HepG2 (cell line): ENCODE results near the gene KIAA1958. TPM values are rescaled to one million over a fixed set of nuclear protein-coding genes. Genes with fewer than 3 reads are reported as not detected.

Experiments
- AFF4 ChIP-seq: sonication (generic); formaldehyde crosslinking; IDR thresholded peaks from 2 replicates; pipeline ENCODE4 v1.4.0; 2020; ENCODE audit warnings: missing genetic modification reagents
- BRF2 ChIP-seq: sonication (generic); formaldehyde crosslinking; IDR thresholded peaks from 2 replicates; pipeline ENCODE4 v1.8.1; 2022; ENCODE audit warnings: mild to moderate bottlenecking, missing genetic modification reagents
- CREB1 ChIP-seq, 2 experiments: fragments of 450-650 bp in 1 of 2; IDR thresholded peaks; 2 replicates each; pipeline ENCODE4 v1.6.1; 2016 to 2017; ENCODE audit warnings: control low read depth in 1 of 2, mild to moderate bottlenecking in 1 of 2, missing compliant biosample characterization in 1 of 2, missing genetic modification characterization in 1 of 2
- EP300 ChIP-seq, 3 experiments: sonication (generic) in 1 of 3; formaldehyde crosslinking in 1 of 3; IDR thresholded peaks; 2 replicates each; pipeline versions ENCODE4 v1.5.1 to v1.6.1; 2011 to 2020; ENCODE audit warnings: low read depth in 2 of 3, low read length in 2 of 3, borderline replicate concordance in 1 of 3, improper control_type of control experiment in 1 of 3, mild to moderate bottlenecking in 1 of 3, missing genetic modification reagents in 1 of 3, moderate library complexity in 1 of 3
- FOXJ3 ChIP-seq: sonication (generic); formaldehyde crosslinking; IDR thresholded peaks from 2 replicates; pipeline ENCODE4 v1.4.0; 2020; ENCODE audit warnings: missing genetic modification reagents, mild to moderate bottlenecking, borderline replicate concordance
- HDAC2 ChIP-seq: sonication (generic); formaldehyde crosslinking; IDR thresholded peaks from 2 replicates; pipeline ENCODE4 v1.4.0; 2020; ENCODE audit warnings: missing genetic modification reagents
- HHEX ChIP-seq: IDR thresholded peaks from 2 replicates; pipeline ENCODE4 v1.6.1; 2016; ENCODE audit warnings: control low read depth
- HMG20B ChIP-seq: conservative IDR thresholded peaks from 2 replicates; pipeline ENCODE4 v1.6.1; 2016; ENCODE audit warnings: missing genetic modification reagents, missing compliant biosample characterization
- ISL2 ChIP-seq: sonication (generic); formaldehyde crosslinking; IDR thresholded peaks from 2 replicates; pipeline ENCODE4 v1.5.0; 2020; ENCODE audit warnings: missing genetic modification reagents
- NKX3-1 ChIP-seq: sonication (generic); formaldehyde crosslinking; IDR thresholded peaks from 2 replicates; pipeline ENCODE4 v1.5.0; 2020; ENCODE audit warnings: missing genetic modification reagents
- PHB2 ChIP-seq: fragments of 450-650 bp; IDR thresholded peaks from 2 replicates; pipeline ENCODE4 v1.6.1; 2018; ENCODE audit not compliant: partially characterized antibody
- PPARG ChIP-seq: conservative IDR thresholded peaks from 2 replicates; pipeline ENCODE4 v1.6.1; 2016; ENCODE audit warnings: missing biosample characterization, missing genetic modification reagents
- SMAD3 ChIP-seq: sonication (generic); formaldehyde crosslinking; IDR thresholded peaks from 2 replicates; pipeline ENCODE4 v1.4.0; 2020; ENCODE audit warnings: missing genetic modification reagents
- THAP8 ChIP-seq: sonication (generic); formaldehyde crosslinking; IDR thresholded peaks from 2 replicates; pipeline ENCODE4 v1.5.1; 2020; ENCODE audit warnings: missing genetic modification reagents, mild to moderate bottlenecking, borderline replicate concordance
- ZMYM2 ChIP-seq: sonication (generic); formaldehyde crosslinking; IDR thresholded peaks from 2 replicates; pipeline ENCODE4 v1.8.0; 2022; ENCODE audit warnings: mild to moderate bottlenecking, missing genetic modification reagents
- polyA plus RNA-seq, 8 experiments: library from polyadenylated mRNA; depleted of rRNA in 3 of 8; stranded (reverse) in 7 of 8; unstranded in 1 of 8; fragments of >200 nt; fragmentation: Illumina TruSeq in 4 of 8; extraction: Trizol in 4 of 8; gene quantifications; 2 replicates each; pipeline versions ENCODE4 v1.2.1 to v1.2.3, GENCODE V29; 2011 to 2016; ENCODE audit warnings: low read depth in 4 of 8, missing spikeins in 1 of 8, mixed read lengths in 1 of 8; ENCODE audit not compliant: insufficient read depth in 1 of 8
- total RNA-seq, 5 experiments: library from RNA; depleted of rRNA; stranded (reverse); fragments of >200 nt; fragmentation: Illumina TruSeq; extraction: Trizol; gene quantifications; 2 replicates each; pipeline ENCODE4 v1.2.3, GENCODE V29; 2016; ENCODE audit warnings: low read depth in 1 of 5
- TF ChIP-seq, protein P1 (sequence below): IDR thresholded peaks from 2 replicates; pipeline ENCODE4 v1.4.0; 2020; ENCODE audit warnings: mild to moderate bottlenecking, missing genetic modification reagents

Gene KIAA1958
- total and polyA plus RNA-seq, 2 of the 13 experiments (the other 11 are each of a cell fraction or from before 2014, with no cell fraction given), result 8.5 to 10.3 TPM

DNA sequence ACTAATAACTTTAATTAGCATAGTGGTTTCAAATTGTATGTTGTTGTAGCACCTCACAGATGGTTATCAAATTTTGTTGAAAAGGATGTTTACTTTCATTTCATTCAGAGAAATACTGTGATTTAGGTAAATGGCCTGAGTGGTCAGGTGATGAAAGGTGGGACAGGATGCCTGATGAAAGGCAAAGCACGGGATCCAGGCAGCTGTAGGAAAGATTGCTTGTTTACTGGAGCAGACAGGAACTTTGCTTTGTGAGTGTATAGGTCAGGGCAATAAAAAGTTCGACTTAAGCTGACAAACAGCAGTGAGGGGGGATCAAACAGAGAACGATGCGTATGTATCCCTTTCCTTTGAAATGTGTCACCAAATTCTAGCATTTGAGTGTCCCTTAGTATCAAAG is 19.0 kb downstream of the KIAA1958 start (continued):
- no peak for TF ChIP-seq THAP8
- TF ChIP-seq HHEX, result peak; percentile 66; the same call in 1 of the 2 replicates
- no peak for TF ChIP-seq PHB2
- no peak for TF ChIP-seq CREB1 (IDR thresholded peaks at IDR 0.05)
- peak; percentile 40; the same call in 1 of the 2 replicates for TF ChIP-seq CREB1 (CRISPR knock-in tag; IDR thresholded peaks at IDR 0.05)
- peak; percentile 74; the same call in 1 of the 2 replicates for TF ChIP-seq FOXJ3
- TF ChIP-seq ISL2 (CRISPR knock-in tag), result peak; percentile 53; the same call in 1 of the 2 replicates
- peak; percentile 56; the same call in 1 of the 2 replicates for TF ChIP-seq PPARG (CRISPR knock-in tag)
- TF ChIP-seq BRF2 (CRISPR knock-in tag), result no peak
- TF ChIP-seq, protein P1, sequence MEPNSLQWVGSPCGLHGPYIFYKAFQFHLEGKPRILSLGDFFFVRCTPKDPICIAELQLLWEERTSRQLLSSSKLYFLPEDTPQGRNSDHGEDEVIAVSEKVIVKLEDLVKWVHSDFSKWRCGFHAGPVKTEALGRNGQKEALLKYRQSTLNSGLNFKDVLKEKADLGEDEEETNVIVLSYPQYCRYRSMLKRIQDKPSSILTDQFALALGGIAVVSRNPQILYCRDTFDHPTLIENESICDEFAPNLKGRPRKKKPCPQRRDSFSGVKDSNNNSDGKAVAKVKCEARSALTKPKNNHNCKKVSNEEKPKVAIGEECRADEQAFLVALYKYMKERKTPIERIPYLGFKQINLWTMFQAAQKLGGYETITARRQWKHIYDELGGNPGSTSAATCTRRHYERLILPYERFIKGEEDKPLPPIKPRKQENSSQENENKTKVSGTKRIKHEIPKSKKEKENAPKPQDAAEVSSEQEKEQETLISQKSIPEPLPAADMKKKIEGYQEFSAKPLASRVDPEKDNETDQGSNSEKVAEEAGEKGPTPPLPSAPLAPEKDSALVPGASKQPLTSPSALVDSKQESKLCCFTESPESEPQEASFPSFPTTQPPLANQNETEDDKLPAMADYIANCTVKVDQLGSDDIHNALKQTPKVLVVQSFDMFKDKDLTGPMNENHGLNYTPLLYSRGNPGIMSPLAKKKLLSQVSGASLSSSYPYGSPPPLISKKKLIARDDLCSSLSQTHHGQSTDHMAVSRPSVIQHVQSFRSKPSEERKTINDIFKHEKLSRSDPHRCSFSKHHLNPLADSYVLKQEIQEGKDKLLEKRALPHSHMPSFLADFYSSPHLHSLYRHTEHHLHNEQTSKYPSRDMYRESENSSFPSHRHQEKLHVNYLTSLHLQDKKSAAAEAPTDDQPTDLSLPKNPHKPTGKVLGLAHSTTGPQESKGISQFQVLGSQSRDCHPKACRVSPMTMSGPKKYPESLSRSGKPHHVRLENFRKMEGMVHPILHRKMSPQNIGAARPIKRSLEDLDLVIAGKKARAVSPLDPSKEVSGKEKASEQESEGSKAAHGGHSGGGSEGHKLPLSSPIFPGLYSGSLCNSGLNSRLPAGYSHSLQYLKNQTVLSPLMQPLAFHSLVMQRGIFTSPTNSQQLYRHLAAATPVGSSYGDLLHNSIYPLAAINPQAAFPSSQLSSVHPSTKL (CRISPR knock-in tag), result peak; percentile 78
- 0 out of 2 replicates have a peak, but pooled peaks have one; percentile 42 for TF ChIP-seq NKX3-1 (CRISPR knock-in tag)
- no peak for TF ChIP-seq AFF4 (CRISPR knock-in tag)
- no peak for TF ChIP-seq SMAD3 (CRISPR knock-in tag)
- TF ChIP-seq HDAC2 (CRISPR knock-in tag), result peak; percentile 68
- TF ChIP-seq EP300 (IDR thresholded peaks at IDR 0.05; ENCODE audit: low read depth in 2 of 2, low read length in 2 of 2), result peak in 1 of 2 experiments; percentile 61; a peak in 1 of 4 replicates
- peak; percentile 30; the same call in 1 of the 2 replicates for TF ChIP-seq EP300 (CRISPR knock-in tag; IDR thresholded peaks at IDR 0.05; ENCODE audit: borderline replicate concordance)
- peak; percentile 98 for TF ChIP-seq HMG20B
- TF ChIP-seq ZMYM2, result no peak
